NCI-H2227 (cell line): ENCODE results near the gene TMEM239.
"Not testable (repeated sequence)": the region's sequence is repeated elsewhere in the genome, so short reads cannot be mapped to it uniquely, and the experiment has no call there.

Experiments
- DNase-seq: peaks from one replicate; lab custom pipeline; 2025; ENCODE audit not compliant: unreplicated experiment; lab: John Stamatoyannopoulos, UW

Gene TMEM239

DNA sequence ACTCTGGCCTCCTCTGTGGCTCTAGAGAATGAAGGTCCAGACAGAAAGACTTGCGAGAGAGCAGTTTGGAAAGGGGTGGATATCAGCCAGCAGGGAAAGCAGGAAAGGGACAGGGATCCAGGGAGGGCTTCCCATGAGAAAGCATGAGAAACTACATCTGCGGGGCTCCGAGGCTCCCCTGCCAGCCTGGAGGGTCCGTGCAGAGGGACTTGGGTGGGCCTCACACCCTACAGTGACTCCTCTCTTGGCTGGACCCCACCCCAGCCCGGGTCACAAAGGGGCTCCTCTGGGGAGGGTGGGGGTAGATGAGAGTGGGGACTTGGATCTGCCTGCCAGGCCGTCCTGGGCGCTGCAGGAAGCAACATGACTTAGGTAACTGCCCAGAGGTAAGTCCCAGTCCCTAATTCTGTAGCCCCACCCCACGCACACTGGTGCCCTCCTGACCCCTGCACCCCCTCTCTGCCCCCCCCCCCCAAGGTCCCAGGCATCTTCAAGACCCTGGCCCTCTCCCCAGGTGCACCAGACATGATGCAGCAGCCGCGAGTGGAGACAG is at the start of gene TMEM239:
TMEM239 (plus strand) TSS at position 335 of the 553 bp plus-strand sequence; CDS start at position 526, 191 bp downstream.
- no peak for DNase-seq

DNA sequence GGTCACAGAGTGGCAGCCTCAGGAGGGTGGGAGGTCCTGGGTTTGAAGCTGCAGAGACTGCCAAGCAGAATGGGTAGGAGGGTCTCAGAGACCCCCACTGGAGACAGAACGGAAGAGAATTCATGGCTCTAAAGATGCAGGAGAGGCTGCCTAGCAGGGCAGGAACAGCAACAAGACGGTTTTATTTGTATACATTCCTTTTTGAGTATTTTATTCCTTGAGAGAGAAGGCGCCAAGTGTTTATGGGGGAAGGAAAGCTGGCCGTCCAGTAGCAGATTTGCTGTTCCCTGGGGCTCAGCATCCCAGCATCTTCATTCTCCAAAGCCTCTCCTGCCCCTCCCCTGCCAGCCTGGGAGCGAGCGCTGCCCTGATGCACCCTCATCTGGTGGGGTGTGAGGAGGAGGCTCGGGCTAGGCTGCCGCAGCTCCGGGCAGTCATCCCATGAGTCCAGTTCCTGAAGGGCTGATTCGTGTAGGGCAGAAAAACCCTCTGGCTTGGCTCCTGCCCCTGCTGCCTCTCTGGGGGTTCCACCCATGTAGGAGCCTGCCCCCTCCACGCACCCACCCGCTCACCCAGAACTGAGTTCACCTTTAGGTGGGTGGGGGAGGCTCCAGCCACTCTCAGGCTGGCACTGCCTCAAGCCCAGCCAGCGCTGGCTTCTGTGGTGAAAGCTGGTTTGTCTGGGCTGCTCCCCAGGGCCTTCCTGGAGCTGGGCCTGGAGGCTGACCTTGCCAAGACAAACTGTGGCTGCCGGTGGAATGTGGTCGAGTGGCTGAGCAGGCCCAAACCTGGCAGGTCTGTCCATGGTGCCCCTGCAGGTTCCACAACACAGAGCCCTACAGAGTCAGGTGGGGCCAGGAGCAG is 48.2 kb upstream of the TMEM239 start:
- no peak for DNase-seq

DNA sequence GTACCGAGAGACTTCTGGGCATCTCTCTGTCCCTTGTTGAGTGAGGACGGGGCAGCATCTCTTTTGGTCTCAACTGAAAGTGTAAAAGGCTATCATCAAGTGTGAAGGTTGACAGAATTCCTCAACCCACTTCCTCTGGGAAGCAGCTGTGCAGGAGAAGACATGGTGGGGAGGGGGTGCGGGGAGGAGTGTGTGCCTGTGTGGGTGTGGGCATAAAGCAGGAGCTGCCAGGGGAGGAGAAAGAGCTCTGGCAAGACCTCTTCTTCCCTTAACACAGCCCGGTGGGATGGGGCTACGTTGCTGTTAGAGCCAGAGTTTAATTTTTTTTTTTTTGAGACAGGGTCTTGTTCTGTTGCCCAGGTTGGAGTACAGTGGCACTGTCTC is 47.5 kb upstream of the TMEM239 start:
- DNase-seq, result no peak

DNA sequence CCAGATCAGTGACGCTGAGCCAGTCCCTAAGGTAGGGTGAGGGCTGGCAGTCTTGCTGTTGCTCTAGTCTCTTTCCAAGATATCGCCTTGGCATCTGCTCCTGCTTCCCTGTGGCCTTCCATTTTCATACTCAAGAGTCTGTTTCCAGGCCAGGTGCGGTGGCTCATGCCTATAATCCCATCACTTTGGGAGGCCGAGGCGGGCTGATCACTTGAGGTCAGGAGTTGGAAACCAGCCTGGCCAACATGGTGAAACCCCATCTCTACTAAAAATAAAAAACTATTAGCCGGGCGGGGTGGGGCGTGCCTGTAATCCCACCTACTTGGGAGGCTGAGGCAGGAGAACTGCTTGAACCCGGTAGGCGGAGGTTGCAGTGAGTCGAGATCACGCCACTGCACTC is 46.1 kb upstream of the TMEM239 start:
- not testable (repeated sequence) for DNase-seq

DNA sequence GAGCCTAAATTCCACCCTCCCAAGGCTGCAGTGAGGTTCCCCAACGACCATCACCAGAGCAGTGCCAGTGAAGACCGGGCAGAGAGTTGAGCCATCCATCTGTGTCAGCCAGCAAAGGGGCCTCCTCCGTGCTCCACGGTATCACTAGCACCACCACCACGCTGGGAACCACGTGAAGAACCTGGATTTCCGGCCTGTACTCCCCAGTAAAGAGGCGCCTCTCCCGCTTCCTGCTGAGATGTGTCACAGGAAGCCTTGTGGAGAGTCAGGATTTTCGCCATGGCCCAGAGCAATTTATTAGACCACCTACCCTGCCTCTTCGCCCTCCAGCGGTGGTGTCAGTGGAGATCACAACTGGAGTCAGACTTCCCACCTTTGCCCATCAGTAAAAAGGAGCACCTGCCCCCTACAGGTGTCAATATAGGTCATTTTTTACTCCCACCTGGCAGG is 44.5 kb upstream of the TMEM239 start:
- no peak for DNase-seq

DNA sequence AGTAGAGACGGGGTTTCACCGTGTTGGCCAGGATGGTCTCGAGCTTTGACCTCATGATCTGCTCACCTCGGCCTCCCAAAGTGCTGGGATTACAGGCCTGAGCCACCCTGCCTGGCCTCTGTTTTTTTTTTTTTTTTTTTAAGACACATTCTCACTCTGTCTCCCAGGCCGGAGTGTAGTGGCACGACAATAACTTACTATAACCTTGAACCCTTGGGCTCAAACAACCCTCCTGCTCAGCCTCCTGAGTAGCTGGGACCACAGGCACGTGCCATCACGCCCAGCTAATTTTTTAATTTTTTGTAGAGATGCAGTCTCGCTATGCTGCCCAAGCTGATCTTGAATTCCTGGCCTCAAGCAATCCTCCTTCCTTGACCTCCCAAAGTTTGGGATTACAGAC is 42.4 kb upstream of the TMEM239 start:
- DNase-seq, result no peak

DNA sequence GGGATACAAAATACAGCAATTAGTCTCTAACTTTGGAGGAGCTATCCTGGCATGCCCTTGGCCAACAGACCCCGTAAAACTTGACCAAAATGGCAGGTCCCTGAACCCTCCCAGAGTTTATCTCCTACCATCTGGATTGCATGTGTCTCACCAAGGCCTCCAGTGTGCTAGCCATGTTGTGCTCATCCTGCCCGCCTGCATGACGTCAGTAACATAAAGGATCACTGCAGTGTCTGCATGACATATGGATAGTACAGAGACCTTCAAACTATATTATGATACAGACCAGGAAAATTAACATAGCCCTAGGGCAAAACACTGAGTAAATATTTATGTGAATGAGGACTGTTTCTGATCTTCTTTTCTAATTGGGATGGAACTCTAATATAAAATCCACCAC is 41.0 kb upstream of the TMEM239 start:
- DNase-seq, result no peak

DNA sequence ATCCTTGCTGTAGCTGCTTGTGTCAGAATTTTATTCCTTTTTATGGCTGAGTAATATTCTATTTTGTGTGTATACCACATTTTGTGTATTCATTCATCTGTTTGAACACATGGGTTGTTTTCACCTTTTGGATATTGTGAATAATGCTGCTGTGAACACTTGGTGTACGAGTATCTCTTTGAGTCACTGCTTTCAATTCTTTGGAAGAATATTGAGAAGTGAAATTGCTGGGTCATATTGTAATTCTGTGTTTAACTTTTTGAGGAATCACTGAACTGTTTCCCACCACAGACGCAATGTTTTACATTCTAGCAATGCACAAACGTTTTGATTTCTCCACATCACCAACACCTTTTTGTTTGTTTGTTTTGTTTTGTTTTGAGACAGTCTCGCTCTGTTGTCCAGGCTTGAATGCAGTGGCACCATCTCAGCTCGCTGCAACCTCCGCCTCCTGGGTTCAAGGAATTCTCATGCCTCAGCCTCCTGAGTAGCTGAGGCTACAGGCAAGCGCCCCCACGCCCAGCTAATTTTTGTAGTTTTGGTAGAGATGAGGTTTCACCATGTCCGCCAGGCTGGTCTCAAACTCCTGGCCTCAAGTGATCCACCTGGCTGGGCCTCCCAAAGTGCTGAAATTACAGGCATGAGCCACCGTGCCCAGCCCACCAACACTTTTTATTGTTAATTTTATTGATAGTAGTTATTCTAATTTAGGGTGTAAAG is 37.4 kb upstream of the TMEM239 start:
- no peak for DNase-seq

DNA sequence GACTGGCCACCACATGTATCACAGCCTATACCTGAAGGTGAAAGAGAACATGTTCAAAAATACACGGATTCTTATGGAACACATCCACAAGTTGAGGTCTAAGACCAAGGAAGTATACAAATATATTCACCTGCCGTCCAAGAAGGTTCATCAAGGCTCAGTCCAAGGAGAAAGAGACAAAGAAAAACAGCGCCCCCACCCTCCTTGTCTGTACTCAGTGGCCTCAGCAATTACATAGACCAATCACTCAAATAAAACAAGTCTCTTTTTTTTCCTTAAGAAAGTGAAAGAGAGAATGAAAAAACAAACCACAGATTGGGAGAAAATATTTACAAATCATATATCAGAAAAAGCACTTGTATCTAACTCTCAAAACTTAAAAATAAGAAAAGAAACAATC is 35.2 kb upstream of the TMEM239 start:
- DNase-seq, result no peak

DNA sequence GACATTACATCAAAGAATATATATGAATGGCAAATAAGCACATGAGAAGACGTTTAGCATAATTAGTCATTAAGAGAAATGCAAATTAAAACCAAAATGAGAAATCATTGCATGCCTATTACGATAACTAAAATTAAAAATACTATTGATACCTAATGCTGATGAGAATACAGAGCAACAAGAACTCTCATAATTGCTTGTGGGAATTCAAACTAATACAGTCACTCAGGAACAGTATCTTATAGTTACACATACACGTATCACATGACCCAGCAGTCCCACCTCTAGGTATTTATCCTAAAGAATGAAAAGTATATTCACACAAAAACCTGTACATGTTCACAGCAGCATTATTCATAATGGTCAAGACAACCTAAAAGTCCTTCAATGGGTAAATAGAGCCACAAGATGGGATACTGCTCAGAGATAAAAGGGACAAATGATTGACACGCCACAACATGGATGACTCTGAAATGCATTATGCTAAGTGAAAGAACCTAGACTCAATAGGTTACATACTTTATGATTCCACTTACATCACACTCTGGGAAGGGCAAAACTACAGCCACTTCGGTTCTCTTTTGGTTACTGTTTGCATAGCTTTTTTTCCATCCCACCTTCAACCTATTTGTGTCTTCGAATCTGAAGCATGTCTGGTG is 32.1 kb upstream of the TMEM239 start:
- no peak for DNase-seq

DNA sequence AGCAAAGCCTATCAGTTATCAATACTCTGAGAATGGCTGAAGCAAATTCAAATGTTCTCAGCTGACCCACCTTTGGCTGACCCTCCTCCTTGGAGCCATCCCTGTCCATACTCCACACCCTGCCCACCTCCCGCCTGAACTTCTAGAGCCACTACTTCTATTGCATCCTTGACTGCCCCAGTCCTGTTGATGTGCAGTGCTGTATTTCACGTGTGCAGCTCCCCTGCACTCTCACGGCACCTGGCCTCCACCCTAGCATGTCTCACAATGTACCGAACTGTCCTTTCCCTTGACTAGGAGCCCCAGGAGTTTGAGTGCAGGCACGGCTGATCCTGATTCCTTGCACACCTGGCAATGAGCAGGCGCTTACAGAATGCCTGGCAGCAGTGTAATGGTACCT is 22.7 kb upstream of the TMEM239 start:
- no peak for DNase-seq

DNA sequence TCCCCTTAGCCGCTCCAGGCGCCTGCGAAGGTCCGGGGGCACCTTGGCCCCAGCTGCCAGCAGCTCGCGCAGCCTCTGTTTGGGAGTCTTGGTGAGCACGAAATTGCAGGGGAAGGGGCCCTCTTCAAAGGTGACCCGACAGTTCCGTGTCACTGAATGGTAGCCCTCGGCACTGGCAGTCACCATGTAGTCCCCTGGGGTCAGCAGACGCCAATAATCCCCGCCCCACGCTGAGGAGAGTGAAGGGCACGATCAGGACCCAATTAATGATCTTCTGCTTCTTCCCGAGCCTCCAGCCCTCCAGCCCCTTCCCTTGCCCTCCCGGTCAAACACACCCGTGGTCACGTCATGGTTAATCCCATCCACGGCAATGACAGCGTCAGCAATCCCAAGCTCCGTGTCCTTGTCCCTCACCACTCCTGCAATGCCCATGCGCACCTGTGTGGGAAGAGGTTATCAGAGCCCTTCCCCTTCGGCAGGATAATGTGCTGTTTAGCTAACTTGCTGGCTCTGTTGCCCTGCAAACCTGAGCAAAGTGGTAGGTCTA is 21.9 kb upstream of the TMEM239 start:
- no peak for DNase-seq

DNA sequence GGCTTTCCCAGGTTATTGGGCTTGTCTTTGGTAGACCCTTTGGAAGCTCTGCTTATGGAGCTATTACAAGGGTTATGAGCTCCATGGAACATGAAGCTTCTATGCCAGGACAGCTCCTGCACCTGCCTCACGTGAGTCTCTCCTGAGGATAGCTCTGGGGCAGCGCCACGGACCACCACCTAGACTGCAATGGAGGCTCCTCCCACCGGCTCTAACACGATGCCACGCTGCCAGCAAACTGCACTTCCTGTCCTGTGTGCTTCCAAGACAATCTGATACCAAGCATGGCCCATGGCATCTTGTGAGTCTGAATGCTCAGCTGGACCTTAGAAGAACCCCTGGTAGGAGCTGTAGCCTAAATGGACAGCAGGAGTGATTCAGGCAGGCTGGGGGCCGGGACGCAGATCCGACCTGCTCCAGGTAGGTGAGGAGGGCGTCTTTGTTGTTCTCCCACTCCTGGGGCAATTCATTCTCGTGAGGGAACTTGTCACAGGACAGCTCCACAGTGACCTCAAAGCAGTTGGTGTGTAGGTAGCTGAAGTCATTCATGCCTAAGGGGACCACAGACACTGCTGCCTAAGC is 21.2 kb upstream of the TMEM239 start:
- DNase-seq, result no peak

DNA sequence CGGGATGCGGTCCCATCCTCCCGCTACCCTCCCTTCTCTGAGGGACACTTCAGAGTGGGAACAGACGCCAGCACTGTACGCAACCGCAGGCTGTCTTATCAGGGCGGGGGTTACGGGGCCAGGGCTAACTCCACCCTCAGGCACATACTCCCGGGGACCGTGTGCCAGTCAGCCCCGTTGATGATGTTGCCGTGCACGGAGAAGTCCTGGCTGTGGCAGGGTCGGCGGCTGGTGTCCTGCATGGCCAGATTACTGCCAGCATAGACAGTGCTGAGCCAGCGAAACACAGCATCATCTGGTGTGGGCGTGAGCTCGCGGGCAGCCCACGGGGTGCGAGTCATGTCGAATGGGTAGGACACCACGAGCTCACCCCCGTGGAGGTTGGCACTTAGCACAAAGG is 20.7 kb upstream of the TMEM239 start:
- DNase-seq, result no peak

DNA sequence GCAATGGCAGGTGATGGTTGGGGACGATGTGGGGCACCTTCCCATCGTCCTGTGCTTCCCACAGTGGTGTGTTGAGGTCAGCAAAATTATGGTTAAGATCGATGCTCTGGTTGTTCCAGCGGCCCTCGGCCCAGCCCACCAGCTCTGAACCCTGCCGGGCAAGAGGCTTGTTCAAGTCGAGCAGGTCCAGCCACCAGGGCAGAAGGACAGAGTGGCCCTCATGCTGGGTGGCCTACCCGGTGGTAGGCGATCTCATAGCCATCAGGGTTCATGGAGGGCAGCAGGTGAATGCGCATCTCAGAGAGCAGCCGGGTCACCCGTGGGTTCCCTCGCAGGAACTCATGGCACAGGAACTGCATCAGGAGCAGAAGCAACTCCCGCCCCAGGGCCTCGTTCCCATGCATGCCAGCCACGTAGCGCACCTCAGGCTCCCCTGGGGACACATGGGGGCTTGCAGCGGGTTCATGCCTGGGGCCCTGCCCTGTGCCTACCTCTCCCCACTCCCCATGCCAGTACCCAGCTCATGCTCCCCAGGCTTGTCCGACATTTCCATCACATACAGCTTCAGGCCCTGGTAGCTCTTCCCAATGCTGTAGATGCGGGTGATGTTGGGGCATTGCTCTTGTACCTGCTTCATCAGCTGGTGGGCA is 20.0 kb upstream of the TMEM239 start:
- no peak for DNase-seq

DNA sequence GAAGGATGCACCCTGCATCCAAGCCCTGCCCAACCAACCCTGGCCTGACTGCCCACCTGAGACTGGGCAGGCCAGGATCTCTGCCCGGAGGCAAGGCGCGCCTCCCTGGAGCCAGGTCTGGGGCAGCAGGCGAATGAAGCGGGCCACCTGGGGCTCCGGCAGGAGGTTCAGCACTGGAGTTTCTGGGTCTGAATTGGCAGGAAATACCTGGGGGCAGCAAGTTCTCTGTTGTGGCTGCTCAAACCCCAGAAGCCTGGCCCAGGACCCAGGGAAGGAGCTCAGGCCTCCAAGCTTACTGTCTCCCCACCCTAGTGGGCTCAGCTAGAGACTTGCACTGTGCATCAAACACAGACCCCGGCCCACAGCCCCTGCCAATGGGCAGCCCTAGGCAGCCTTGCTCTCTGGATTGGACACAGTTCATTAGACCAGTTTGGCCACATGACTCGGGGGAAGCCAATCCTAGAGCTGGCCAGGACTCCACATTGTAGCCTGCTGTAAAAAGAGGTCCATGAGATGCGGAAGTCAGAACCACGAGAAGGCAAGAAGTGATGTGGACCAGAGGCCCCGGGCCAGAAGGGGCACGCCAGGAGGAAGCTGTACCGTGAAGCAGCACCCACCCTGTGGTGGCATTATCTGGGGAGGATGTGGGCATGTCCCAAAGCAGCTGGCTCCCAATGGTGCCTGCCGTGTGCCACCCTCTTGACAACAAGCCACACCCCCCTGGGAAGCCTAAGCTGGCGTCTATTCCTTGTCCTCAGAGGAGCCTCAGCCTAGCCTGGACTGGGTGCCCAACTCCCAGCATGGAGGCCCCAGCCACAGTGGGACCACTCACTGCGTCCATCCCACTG is 18.8 kb upstream of the TMEM239 start:
- DNase-seq, result no peak

DNA sequence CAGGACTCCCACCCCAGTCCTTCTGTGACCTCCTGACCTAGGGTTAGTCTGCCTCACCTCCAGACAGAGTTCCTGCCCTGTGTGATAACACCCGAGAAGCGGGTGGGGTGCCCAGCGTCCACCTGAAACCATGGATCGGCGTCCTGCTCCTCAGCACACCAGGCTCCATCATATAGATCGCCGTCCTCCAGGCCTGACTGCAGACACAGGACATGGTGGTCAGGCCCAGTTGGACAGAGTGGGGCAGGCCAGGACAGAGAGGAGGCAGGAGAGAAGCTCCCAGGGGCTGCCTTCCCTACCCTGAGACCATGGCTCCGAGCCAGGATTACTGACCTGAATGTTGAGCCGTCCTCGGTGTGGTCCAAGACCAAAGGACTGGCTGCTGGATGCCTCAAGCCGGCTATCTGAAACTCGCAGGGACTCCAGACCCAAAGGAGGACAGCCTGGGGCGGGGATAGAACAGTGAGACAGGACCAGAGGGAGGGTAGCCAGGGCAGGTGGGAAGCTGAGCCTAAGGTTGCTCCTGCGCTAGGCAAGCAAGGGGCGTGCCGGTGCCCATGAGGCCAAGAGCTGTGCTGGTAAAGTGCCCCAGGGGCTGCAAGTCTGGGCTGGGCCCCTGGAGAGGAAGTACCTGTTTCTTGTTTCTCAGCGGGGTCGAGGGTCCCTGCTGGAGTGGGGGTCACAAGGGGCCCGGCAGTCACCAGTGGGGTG is 17.9 kb upstream of the TMEM239 start:
- DNase-seq, result no peak

DNA sequence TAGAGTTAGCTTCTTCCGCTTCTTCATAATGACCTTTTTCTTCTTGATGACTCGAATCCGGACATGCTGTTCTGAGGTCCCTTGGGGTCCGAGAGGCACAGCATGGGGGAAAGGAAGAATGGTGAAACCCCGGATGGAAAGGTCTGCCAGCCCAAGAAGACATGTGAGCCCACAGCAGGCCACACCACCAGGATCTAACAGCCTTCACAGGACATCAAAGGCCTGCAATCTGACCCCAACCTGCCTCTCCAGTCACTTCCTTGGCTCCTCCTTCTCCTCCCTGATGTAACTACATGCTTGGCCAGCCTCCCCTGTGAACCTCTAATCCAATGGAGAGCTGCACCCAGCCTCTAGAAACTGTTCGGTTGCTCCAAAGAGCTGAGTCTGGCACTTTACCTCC is 17.4 kb upstream of the TMEM239 start:
- no peak for DNase-seq

DNA sequence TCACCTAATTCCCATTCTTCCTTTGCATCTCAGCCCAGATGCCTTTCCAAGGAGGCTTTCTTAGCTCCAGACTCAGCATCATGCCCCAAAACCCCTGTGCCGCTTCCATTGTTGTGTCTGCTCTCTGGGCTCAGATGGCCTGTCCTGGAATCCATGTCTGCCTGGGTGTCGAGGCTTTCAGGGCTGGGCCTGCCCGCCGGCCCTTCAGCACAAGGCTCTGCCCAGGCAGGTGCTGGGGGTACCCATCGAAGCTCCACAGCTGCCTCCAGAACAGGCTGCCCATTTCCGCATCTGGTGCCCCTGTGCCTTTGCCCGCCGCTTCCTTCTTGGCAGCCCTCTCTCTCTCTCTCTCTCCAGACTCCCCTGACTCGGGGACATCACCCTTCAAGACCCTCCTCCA is 16.9 kb upstream of the TMEM239 start:
- DNase-seq, result no peak
